MV-4-11 (cell line): ENCODE measurements around the gene UBE2R2.
"Not testable (repeated sequence)": the region's sequence is repeated elsewhere in the genome, so short reads cannot be mapped to it uniquely, and the experiment has no call there.

Source experiments
- DNase-seq: peaks from one replicate; lab custom pipeline; 2025; lab: John Stamatoyannopoulos, UW

The UBE2R2 gene, protein sequence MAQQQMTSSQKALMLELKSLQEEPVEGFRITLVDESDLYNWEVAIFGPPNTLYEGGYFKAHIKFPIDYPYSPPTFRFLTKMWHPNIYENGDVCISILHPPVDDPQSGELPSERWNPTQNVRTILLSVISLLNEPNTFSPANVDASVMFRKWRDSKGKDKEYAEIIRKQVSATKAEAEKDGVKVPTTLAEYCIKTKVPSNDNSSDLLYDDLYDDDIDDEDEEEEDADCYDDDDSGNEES

DNA sequence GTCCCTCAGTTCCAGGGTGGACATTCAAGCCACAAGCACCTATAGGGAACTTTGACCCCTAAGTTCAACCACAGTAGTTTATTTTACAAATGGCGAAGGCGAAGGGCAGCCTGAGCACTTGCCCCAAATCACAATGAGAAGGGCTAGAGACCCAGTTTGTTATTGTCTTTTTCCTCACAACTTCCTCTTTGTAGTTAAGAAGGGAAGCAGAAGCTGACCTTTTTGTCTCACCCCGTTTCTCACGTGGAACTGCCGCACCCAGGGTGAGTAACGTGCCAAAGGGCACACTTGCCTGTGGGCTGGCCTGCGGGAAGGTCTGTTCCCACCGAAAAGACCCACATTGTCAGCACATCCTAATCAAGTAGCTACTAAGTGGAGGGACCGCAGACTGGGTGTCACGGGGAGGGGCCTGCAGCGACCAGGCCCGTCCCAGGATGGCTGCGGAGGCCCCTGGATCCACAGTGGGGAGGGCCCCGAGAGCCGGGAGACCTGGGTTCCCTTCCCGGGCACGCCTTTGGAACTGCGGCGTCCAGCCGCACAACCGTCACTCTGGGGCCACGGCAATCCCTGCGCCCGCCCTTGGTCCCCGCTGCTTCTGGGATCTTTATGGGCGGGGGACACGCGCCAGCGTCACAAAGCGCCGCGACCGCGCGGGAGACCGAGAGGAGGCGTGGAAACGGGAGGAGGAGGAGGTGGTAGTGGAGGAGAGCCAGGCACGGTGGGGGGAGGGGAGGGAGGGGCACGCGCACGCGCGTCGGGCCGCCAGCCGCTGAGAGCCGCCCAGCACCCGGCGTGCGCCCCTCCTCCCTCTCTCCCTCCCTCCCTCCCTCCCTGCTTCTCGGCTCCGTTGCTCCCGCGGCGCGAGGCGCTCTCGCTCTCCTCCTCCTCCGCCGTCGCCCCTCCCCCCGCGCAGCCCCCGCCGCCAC, at the start of gene UBE2R2:
UBE2R2 (plus strand) TSS at position 834 of the 926 bp plus-strand sequence. CDS start 598 bp downstream, outside the sequence.
- peak; percentile 97 for DNase-seq

- DNase-seq: not testable (repeated sequence)
These were observed 46.6 kb upstream of the UBE2R2 start for GRCh38 chr9:33770156-33770880.

- DNase-seq: not testable (repeated sequence)
These were observed 43.8 kb upstream of the UBE2R2 start for GRCh38 chr9:33773135-33773534.

DNA sequence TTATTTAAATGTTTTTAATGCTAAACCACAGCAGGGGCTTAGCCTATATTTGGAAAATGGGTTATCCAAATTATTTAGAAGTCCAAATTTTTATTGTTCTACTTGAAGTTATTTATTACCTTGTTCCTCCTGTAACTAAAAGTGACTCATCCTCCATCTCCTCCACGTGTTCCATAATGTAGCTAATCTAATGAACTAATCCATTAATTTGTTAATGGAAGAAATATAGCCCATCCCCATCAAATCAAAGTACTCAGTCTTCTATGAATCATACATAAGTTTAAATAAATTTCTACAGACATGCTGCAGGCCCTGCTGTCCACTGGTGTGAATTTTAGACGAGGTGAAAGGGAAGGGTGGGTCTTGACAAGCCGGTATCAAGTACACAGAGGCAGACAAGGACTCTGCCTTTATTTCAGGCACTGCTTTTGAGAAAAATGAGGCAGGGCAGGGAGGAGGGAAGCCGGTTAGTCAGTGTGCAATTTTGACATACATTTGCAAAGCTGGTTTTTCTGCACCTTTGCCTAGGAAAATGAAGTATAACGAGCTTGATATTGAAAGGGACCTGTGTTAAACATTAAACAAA, 42.8 kb upstream of the UBE2R2 start:
- DNase-seq: not testable (repeated sequence)

- DNase-seq: no peak
These were observed 40.4 kb upstream of the UBE2R2 start for GRCh38 chr9:33776578-33776977.

DNA sequence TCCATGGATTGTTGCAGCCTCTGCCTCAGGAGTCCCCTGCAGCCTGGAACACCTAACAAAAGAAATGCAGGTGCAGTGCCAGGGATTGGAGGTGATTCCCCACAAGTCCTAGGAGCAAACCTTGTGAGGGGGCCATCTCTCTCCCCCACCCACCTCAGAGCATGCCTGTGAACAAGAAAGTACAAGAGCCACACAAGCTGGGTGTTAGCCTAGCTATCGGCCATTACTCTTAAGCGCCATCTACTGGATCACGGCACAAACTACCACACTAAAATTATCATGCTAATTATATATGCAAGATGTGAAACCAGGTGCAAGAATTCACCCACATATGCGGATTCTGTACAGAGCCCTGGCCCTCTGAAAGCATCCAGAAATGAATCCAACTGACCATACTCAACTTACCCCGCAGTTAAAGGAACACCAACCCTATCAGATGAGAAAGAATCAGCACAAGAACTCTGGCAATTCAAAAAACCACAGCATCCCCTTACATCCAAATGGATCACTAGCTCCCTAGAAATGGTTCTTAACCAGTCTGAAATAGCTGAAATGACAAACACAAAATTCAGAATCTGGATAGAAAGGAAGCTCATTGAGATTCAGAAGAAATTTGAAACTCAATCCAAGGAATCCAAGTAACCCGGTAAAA, 38.1 kb upstream of the UBE2R2 start:
- peak; percentile 57 for DNase-seq

GRCh38 chr9:33780276-33780675, 36.7 kb upstream of the UBE2R2 start:
- DNase-seq: no peak

DNA sequence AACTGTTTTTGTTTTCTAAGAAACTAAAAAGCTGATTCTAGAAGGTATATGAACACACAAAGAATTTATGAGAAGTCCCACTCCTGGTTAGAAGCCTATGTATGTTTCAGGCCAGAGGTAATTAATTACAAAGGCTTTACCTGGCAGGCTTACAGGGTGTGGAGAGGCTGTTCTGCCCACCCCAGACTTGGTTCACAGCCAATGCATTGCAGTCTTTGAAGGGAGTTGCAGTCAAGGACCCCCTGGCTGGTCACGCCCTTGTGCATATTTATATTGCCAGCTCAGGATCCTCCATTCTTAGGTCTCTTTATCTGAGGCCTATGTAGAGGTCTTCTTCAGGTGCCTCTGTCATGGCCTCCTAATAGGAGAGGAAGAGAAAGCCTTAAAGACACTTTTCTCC, 35.2 kb upstream of the UBE2R2 start:
- no peak for DNase-seq

GRCh38 chr9:33782395-33783152, 34.4 kb upstream of the UBE2R2 start:
- DNase-seq: peak; percentile 75

GRCh38 chr9:33785914-33786313, 31.0 kb upstream of the UBE2R2 start:
- DNase-seq: peak; percentile 65

DNA sequence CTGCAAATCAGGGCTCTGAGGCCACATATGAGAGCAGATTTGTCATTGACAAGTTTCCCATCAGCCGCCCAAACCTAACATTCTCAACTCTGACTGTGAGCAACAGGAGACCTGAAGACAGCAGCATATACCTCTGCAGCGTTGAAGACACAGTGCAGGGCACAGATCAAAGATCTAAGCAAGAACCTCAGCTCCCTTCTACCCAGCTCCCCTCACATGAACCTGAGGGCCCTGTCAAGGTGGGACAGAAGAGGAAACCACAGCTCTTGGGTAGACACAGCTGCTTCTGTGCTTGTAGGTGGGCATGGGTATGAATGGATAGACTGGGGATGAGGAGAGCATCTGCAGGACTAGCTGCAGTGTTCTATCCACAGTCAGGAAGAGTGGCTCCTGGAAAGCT, 30.3 kb upstream of the UBE2R2 start:
- DNase-seq: no peak

GRCh38 chr9:33787839-33788238, 29.1 kb upstream of the UBE2R2 start:
- DNase-seq: no peak

GRCh38 chr9:33789429-33789828, 27.5 kb upstream of the UBE2R2 start:
- DNase-seq: not testable (repeated sequence)

DNA sequence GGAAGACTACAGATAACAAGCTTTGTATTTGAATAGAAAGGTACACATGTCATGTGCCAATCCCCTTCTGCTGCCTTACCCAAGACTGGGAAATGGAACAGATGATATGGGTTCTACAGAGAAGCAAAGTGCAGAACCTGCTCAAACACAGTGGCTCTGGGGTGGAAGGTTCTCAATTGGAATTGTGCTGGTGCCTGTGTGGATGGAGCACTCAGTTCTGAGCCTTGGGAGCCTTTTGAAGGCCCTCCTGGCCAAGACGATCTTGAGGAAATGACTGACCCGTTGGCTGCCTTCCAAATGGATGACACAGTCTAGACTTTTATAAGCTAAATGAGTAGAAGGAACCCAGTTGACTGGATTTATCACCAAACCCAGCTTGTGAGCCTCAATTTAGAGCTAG, 25.8 kb upstream of the UBE2R2 start:
- DNase-seq: peak; percentile 19

- DNase-seq: not testable (repeated sequence)
These were observed 23.5 kb upstream of the UBE2R2 start for GRCh38 chr9:33793496-33793895.

- no peak for DNase-seq
These were observed 22.4 kb upstream of the UBE2R2 start for GRCh38 chr9:33794560-33794959.

- DNase-seq: no peak
These were observed 21.7 kb upstream of the UBE2R2 start, which contains the start of gene PRSS3 for GRCh38 chr9:33795281-33795680. TSS of gene PRSS3 (plus strand) at chr9:33795561. CDS start at chr9:33795574, 13 bp downstream.

- DNase-seq: no peak
These were observed 21.1 kb upstream of the UBE2R2 start for GRCh38 chr9:33795819-33796218.

GRCh38 chr9:33796679-33797078, 20.3 kb upstream of the UBE2R2 start:
- DNase-seq: not testable (repeated sequence)

GRCh38 chr9:33797837-33798236, 19.1 kb upstream of the UBE2R2 start:
- DNase-seq: no peak

- DNase-seq: no peak
These were observed 18.4 kb upstream of the UBE2R2 start for GRCh38 chr9:33798545-33798944.
